Measurements from ENCODE around the gene MYH11. TPM values are rescaled to one million over a fixed set of nuclear protein-coding genes. Genes with fewer than 3 reads are reported as not detected.

Gene MYH11
- total RNA-seq, 1 experiment from 2014 or later, result not detected

- no peak overlapping the region for H3K4me3 ChIP-seq (ENCODE audit: low read depth, low read length, poor library complexity, severe bottlenecking)
- ChIA-PET POLR2A (ENCODE audit: low non-redundant PET) (no interaction called here), CTCF (no interaction called here)
- no peaks in the 10 kb centered on the region for H3K4me1 ChIP-seq (ENCODE audit: insufficient read depth, low read length, poor library complexity, severe bottlenecking)
- TF ChIP-seq EZH2 (IDR thresholded peaks at IDR 0.05; ENCODE audit: borderline replicate concordance, low read depth, low read length, poor library complexity, severe bottlenecking) (no peak), CTCF (conservative IDR thresholded peaks at IDR 0.05; ENCODE audit: low read depth, low read length) (no peak)
- no TSS peak for BruUV-seq (replicated peaks)
- H3K27ac ChIP-seq (ENCODE audit: low read depth, low read length, poor library complexity, severe bottlenecking), result no peak overlapping the region
- no peak for DNase-seq (ENCODE audit: low spot score)
- H3K9me3 ChIP-seq (ENCODE audit: low read depth, low read length, poor library complexity, severe bottlenecking), result no peaks in the 10 kb centered on the region
- H3K27me3 ChIP-seq (replicated peaks; ENCODE audit: insufficient read depth, low read depth, low read length, poor library complexity), result no peaks in the 10 kb centered on the region
- no peaks in the 10 kb centered on the region for H3K36me3 ChIP-seq (ENCODE audit: insufficient read depth, low read length, poor library complexity, severe bottlenecking)
- intact Hi-C loops (cut with micrococcal nuclease; ENCODE audit: unreplicated experiment), result no loop called here
These were observed 19.1 kb downstream of the MYH11 start for GRCh38 chr16:15837761-15838160.

- no peaks in the 10 kb centered on the region for H3K27me3 ChIP-seq (replicated peaks; ENCODE audit: insufficient read depth, low read depth, low read length, poor library complexity)
- DNase-seq (ENCODE audit: low spot score), result no peak
- no peak overlapping the region for H3K4me3 ChIP-seq (ENCODE audit: low read depth, low read length, poor library complexity, severe bottlenecking)
- no TSS peak for BruUV-seq (replicated peaks)
- no peak overlapping the region for H3K27ac ChIP-seq (ENCODE audit: low read depth, low read length, poor library complexity, severe bottlenecking)
- no peaks in the 10 kb centered on the region for H3K9me3 ChIP-seq (ENCODE audit: low read depth, low read length, poor library complexity, severe bottlenecking)
- POLR2A ChIA-PET (ENCODE audit: low non-redundant PET), result no interaction called here
- TF ChIP-seq CTCF (conservative IDR thresholded peaks at IDR 0.05; ENCODE audit: low read depth, low read length), result no peak
- TF ChIP-seq EZH2 (IDR thresholded peaks at IDR 0.05; ENCODE audit: borderline replicate concordance, low read depth, low read length, poor library complexity, severe bottlenecking), result no peak
- H3K36me3 ChIP-seq (ENCODE audit: insufficient read depth, low read length, poor library complexity, severe bottlenecking), result no peaks in the 10 kb centered on the region
- intact Hi-C loops (cut with micrococcal nuclease; ENCODE audit: unreplicated experiment), result no loop called here
- CTCF ChIA-PET, result interaction anchor here (0.7 kb wide), 1 partner anchor 16 kb away, joined by 3 read pairs; no protein-coding TSS in a partner anchor
- no peaks in the 10 kb centered on the region for H3K4me1 ChIP-seq (ENCODE audit: insufficient read depth, low read length, poor library complexity, severe bottlenecking)
These were observed 19.7 kb downstream of the MYH11 start for GRCh38 chr16:15836965-15837611.

GRCh38 chr16:15836074-15836473, 20.8 kb downstream of the MYH11 start:
- DNase-seq (ENCODE audit: low spot score), result no peak
- CTCF ChIA-PET, result interaction anchor here (0.6 kb wide), 1 partner anchor 16 kb away, joined by 6 read pairs; no protein-coding TSS in a partner anchor
- H3K4me3 ChIP-seq (ENCODE audit: low read depth, low read length, poor library complexity, severe bottlenecking), result no peak overlapping the region
- no peaks in the 10 kb centered on the region for H3K27me3 ChIP-seq (replicated peaks; ENCODE audit: insufficient read depth, low read depth, low read length, poor library complexity)
- H3K36me3 ChIP-seq (ENCODE audit: insufficient read depth, low read length, poor library complexity, severe bottlenecking), result no peaks in the 10 kb centered on the region
- intact Hi-C loops (cut with micrococcal nuclease; ENCODE audit: unreplicated experiment), result no loop called here
- no peak overlapping the region for H3K27ac ChIP-seq (ENCODE audit: low read depth, low read length, poor library complexity, severe bottlenecking)
- POLR2A ChIA-PET (ENCODE audit: low non-redundant PET), result no interaction called here
- TF ChIP-seq CTCF (conservative IDR thresholded peaks at IDR 0.05; ENCODE audit: low read depth, low read length), result no peak
- no peak for TF ChIP-seq EZH2 (IDR thresholded peaks at IDR 0.05; ENCODE audit: borderline replicate concordance, low read depth, low read length, poor library complexity, severe bottlenecking)
- no TSS peak for BruUV-seq (replicated peaks)
- no peaks in the 10 kb centered on the region for H3K9me3 ChIP-seq (ENCODE audit: low read depth, low read length, poor library complexity, severe bottlenecking)
- H3K4me1 ChIP-seq (ENCODE audit: insufficient read depth, low read length, poor library complexity, severe bottlenecking), result no peaks in the 10 kb centered on the region

Measured in A673 (cell line).